DND-41 (cell line): ENCODE data around the gene SDR39U1.

Experiments used
- CTCF ChIP-seq: IDR thresholded peaks from 2 replicates; pipeline ENCODE4 v1.5.1; 2012; ENCODE audit warnings: borderline replicate concordance, low read length, moderate library complexity, mild to moderate bottlenecking; ENCODE audit not compliant: poor library complexity, severe bottlenecking; ENCODE audit errors: extremely low read depth
- EZH2 ChIP-seq: IDR thresholded peaks from 3 replicates; pipeline ENCODE4 v1.6.1; 2012; ENCODE audit warnings: borderline replicate concordance, low read depth, mild to moderate bottlenecking, moderate library complexity, low read length, inconsistent platforms; ENCODE audit not compliant: severe bottlenecking

DNA sequence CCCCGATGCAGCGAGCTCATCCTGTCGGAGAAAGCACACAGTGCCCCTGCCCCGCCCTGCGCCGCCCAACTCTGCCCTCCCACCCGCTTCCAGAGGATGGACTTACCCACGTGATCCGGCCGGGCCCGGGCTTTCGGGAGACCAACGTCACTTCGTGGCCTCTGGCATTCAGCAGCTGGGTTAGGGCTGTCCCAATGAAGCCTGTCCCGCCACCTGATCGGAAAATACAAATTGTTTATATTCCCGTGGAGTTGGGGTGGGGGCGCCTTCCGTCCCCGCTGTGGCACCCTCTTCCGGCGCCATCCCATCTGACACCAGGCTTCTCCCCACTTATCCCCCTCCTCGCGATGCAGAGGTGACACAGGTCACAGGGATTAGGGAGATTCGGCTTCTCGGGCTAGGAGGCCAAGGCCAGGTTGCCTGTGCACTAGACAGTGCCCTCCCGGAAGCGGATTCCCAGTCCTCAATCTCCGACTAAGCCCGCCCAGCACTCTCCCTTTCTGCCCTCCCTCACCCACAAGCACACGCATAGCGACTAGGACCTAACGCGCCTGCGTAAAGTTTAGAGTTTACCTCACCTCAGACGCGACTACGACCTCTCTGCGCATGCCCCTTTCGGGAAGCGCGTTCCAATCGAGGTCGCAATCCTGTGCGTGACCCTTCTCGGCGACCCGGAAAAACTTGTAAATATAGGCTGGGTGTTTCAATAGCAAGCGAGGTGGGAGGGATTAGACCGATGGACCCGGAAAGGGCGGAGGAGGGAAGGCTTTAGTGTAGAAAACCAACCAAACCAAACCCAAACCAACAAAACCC, at the start of gene SDR39U1:
- TF ChIP-seq CTCF (peak; percentile 18), EZH2 (no peak)
